Transverse colon (tissue), 4 donors: ENCODE measurements around the gene TMEM245. TPM values are rescaled to one million over a fixed set of nuclear protein-coding genes. Genes with fewer than 3 reads are reported as not detected.
"Not testable (repeated sequence)": the region's sequence is repeated elsewhere in the genome, so short reads cannot be mapped to it uniquely, and the experiment has no call there.

Experiments
- DNase-seq: peaks from one replicate; pipeline ENCODE4 v3.0.0-alpha.2; 2019
- H3K27ac ChIP-seq, 4 donors: fragments of 200-600 bp; sonication (generic); 2 replicates each; pipeline ENCODE4 v1.5.1; 2016 to 2018; ENCODE audit warnings: inconsistent platforms in 4 of 4
- H3K27me3 ChIP-seq: fragments of 200-600 bp; sonication (generic); 2 replicates; pipeline ENCODE4 v1.5.1; 2017; ENCODE audit warnings: inconsistent platforms
- H3K36me3 ChIP-seq, 4 donors: fragments of 200-600 bp; sonication (generic); 2 replicates each; pipeline ENCODE4 v1.5.1; 2017 to 2019; ENCODE audit warnings: inconsistent platforms in 4 of 4
- H3K4me1 ChIP-seq, 4 donors: fragments of 200-600 bp; sonication (generic); 2 replicates each; pipeline ENCODE4 v1.5.1; 2017 to 2020; ENCODE audit warnings: inconsistent platforms in 4 of 4
- H3K4me3 ChIP-seq, 4 donors: fragments of 200-600 bp; sonication (generic); 1 replicate in 1 of 4; 2 replicates in 3 of 4; pipeline versions ENCODE4 v1.5.1 to v1.6.1; 2017 to 2019; ENCODE audit warnings: inconsistent platforms in 4 of 4
- H3K9me3 ChIP-seq, 2 donors: fragments of 200-600 bp; sonication (generic); 2 replicates each; pipeline ENCODE4 v1.5.1; 2017 to 2019; ENCODE audit warnings: inconsistent platforms in 2 of 2
- CTCF ChIP-seq, 5 experiments: fragments of 200-600 bp in 3 of 5; fragments of 450-650 bp in 2 of 5; sonication (generic) in 3 of 5; IDR thresholded peaks; 1 replicate in 2 of 5; 2 replicates in 3 of 5; pipeline ENCODE4 v1.5.1; 2016 to 2017; ENCODE audit warnings: antibody characterized with exemption in 5 of 5, inconsistent platforms in 3 of 5, mild to moderate bottlenecking in 2 of 5, moderate library complexity in 1 of 5
- EP300 ChIP-seq: sonication (generic); formaldehyde crosslinking; IDR thresholded peaks from one replicate; pipeline ENCODE4 v1.6.1; 2017; ENCODE audit warnings: antibody characterized with exemption, low read depth
- POLR2A ChIP-seq: fragments of 450-650 bp; IDR thresholded peaks from one replicate; pipeline ENCODE4 v1.6.1; 2016; ENCODE audit warnings: antibody characterized with exemption, mild to moderate bottlenecking, moderate library complexity
- POLR2AphosphoS5 ChIP-seq, 3 donors: sonication (generic); formaldehyde crosslinking; IDR thresholded peaks; one replicate each; pipeline ENCODE4 v1.6.1; 2016; ENCODE audit warnings: antibody characterized with exemption in 3 of 3
- WGBS, 2 donors: methylation state at CpG; one replicate each; pipeline ENCODE4 v1.1.5; 2018; ENCODE audit warnings: low coverage in 1 of 2; 5-methylcytosine and 5-hydroxymethylcytosine counted together
- in situ Hi-C, 4 donors: fragments of 200-750 bp; cut with MboI; loops; one replicate each; pipeline versions ENCODE4 v1.15.0 to v1.15.1; 2017; ENCODE audit warnings: low sequenced_read_pairs in 3 of 4, low pct_ligation_motif_present in 1 of 4, low pct_unique_long_range_greater_than_20kb in 1 of 4
- intact Hi-C: fragments of 100-400 bp; cut with DNase I; formaldehyde crosslinking; loops from one replicate; pipeline ENCODE4 v1.15.1; 2023; ENCODE audit warnings: low total_unique reads
- total RNA-seq, 4 donors: library from RNA; depleted of rRNA; stranded (reverse); fragments of >200 nt; gene quantifications; one replicate each; pipeline ENCODE4 v1.1.0, GENCODE V29; 2016

Gene TMEM245
- total RNA-seq, 4 donors from 2014 or later, result 28.5 to 63.6 (median 58.7) TPM

GRCh38 chr9:109129470-109130197 lies 9.9 kb upstream of the TMEM245 start:
- Histone ChIP-seq H3K27me3 (no peaks in the 10 kb centered on the region), H3K36me3 (no peaks in the 10 kb centered on the region), H3K9me3 (no peaks in the 10 kb centered on the region), H3K4me1 (peaks cover 0 to 30% (median 0%) of the 10 kb centered on the region in 4 donors), H3K27ac (no peak overlapping the region), H3K4me3 (no peak overlapping the region)
- intact Hi-C loops (no loop called here), in situ Hi-C loops (no loop called here)
- 52 to 55% methylated on average over 6 of the region's 6 CpGs for WGBS, 2 donors
- DNase-seq, result no peak
- TF ChIP-seq CTCF (IDR thresholded peaks at IDR 0.05), result no peak
- no peak for TF ChIP-seq POLR2AphosphoS5 (IDR thresholded peaks at IDR 0.05)
- no peak for TF ChIP-seq EP300
- no peak for TF ChIP-seq POLR2A

GRCh38 chr9:109126671-109127070 lies 6.9 kb upstream of the TMEM245 start:
- H3K27ac ChIP-seq, H3K27me3 ChIP-seq, H3K36me3 ChIP-seq, intact Hi-C loops, H3K4me3 ChIP-seq, DNase-seq, in situ Hi-C loops, H3K9me3 ChIP-seq: not testable (repeated sequence)
- peaks cover 0 to 15% (median 0%) of the 10 kb centered on the region in 4 donors for H3K4me1 ChIP-seq
- WGBS, 2 donors, result 79 to 91% methylated on average over 3 to 4 of the region's 4 CpGs

- Histone ChIP-seq H3K27me3 (no peaks in the 10 kb centered on the region), H3K27ac (no peak overlapping the region), H3K4me1 (peaks cover 0 to 10% (median 6%) of the 10 kb centered on the region in 4 donors), H3K4me3 (no peak overlapping the region), H3K9me3 (no peaks in the 10 kb centered on the region), H3K36me3 (no peaks in the 10 kb centered on the region)
- 53 to 80% methylated on average over 1 to 2 of the region's 2 CpGs for WGBS, 2 donors
- DNase-seq, result no peak
- intact Hi-C loops, result no loop called here
- in situ Hi-C loops, result no loop called here
- TF ChIP-seq POLR2A, result no peak
- TF ChIP-seq EP300, result no peak
- no peak for TF ChIP-seq CTCF (IDR thresholded peaks at IDR 0.05)
- no peak for TF ChIP-seq POLR2AphosphoS5 (IDR thresholded peaks at IDR 0.05)
Observed at GRCh38 chr9:109124121-109124520, 4.4 kb upstream of the TMEM245 start.

- intact Hi-C loops, result no loop called here
- H3K27ac ChIP-seq, result no peak overlapping the region
- peaks cover 0 to 16% (median 13%) of the 10 kb centered on the region in 4 donors for H3K4me1 ChIP-seq
- H3K27me3 ChIP-seq, result no peaks in the 10 kb centered on the region
- H3K4me3 ChIP-seq, result no peak overlapping the region
- WGBS, 2 donors, result 67 to 82% methylated on average over 1 to 12 of the region's 12 CpGs
- no peak for DNase-seq
- no peaks in the 10 kb centered on the region for H3K36me3 ChIP-seq
- H3K9me3 ChIP-seq, result no peaks in the 10 kb centered on the region
- in situ Hi-C loops, result no loop called here
- TF ChIP-seq POLR2A (no peak), CTCF (IDR thresholded peaks at IDR 0.05) (no peak)
Observed at GRCh38 chr9:109122726-109123621, 3.2 kb upstream of the TMEM245 start.
